H9 (cell line): Measurements from ENCODE around the gene CDH26. TPM values are rescaled to one million over a fixed set of nuclear protein-coding genes. Genes with fewer than 3 reads are reported as not detected.
A peak's percentile ranks its signal among the peaks of the same experiment; 100 is the strongest.

ENCODE experiments used
- DNase-seq: peaks from one replicate; pipeline ENCODE4 v3.0.0-alpha.2; 2017
- H2AFZ ChIP-seq: one replicate; pipeline ENCODE4 v1.6.1; 2013; ENCODE audit warnings: mild to moderate bottlenecking, low read length, control low read depth, moderate library complexity
- H2AK5ac ChIP-seq: 2 replicates; pipeline ENCODE4 v1.6.1; 2013; ENCODE audit warnings: low read length, control low read depth, mixed read lengths; ENCODE audit not compliant: insufficient read length
- H2BK120ac ChIP-seq: one replicate; pipeline ENCODE4 v1.6.1; 2013; ENCODE audit warnings: low read depth, mild to moderate bottlenecking, low read length, control low read depth, inconsistent platforms; ENCODE audit not compliant: poor library complexity, severe bottlenecking
- H2BK12ac ChIP-seq: 2 replicates; pipeline ENCODE4 v1.6.1; 2013; ENCODE audit warnings: low read length, control low read depth, mixed read lengths, low read depth; ENCODE audit not compliant: insufficient read length
- H2BK15ac ChIP-seq: 2 replicates; pipeline ENCODE4 v1.6.1; 2013; ENCODE audit warnings: low read depth, low read length, control low read depth
- H2BK20ac ChIP-seq: one replicate; pipeline ENCODE4 v1.6.1; 2013; ENCODE audit warnings: low read depth, mild to moderate bottlenecking, low read length, control low read depth, inconsistent platforms; ENCODE audit not compliant: poor library complexity, severe bottlenecking
- H2BK5ac ChIP-seq: 2 replicates; pipeline ENCODE4 v1.6.1; 2013; ENCODE audit warnings: low read length, control low read depth, mixed read lengths; ENCODE audit not compliant: insufficient read length
- H3K14ac ChIP-seq: 2 replicates; pipeline ENCODE4 v1.6.1; 2013; ENCODE audit warnings: low read length, control low read depth; ENCODE audit not compliant: insufficient read depth
- H3K18ac ChIP-seq: 2 replicates; pipeline ENCODE4 v1.6.1; 2013; ENCODE audit warnings: low read depth, mild to moderate bottlenecking, mixed read lengths, low read length, control low read depth; ENCODE audit not compliant: insufficient read length
- H3K23ac ChIP-seq: 2 replicates; pipeline ENCODE4 v1.6.1; 2013; ENCODE audit warnings: low read length, control low read depth, mixed read lengths, low read depth; ENCODE audit not compliant: insufficient read length
- H3K23me2 ChIP-seq: 2 replicates; pipeline ENCODE4 v1.6.1; 2013; ENCODE audit warnings: low read depth, mild to moderate bottlenecking, mixed read lengths, low read length, control low read depth; ENCODE audit not compliant: insufficient read length, poor library complexity, severe bottlenecking
- H3K27ac ChIP-seq: 2 replicates; pipeline ENCODE4 v1.5.1; 2013; ENCODE audit warnings: low read length, control low read depth, mixed read lengths, low read depth; ENCODE audit not compliant: insufficient read length
- H3K27me3 ChIP-seq: 2 replicates; pipeline ENCODE4 v1.6.1; 2013; ENCODE audit warnings: low read length, control low read depth, inconsistent platforms; ENCODE audit not compliant: insufficient read depth
- H3K4ac ChIP-seq: 2 replicates; pipeline ENCODE4 v1.6.1; 2013; ENCODE audit warnings: low read depth, mild to moderate bottlenecking, control low read depth, inconsistent platforms, low read length, moderate library complexity
- H3K4me1 ChIP-seq: 2 replicates; pipeline ENCODE4 v1.6.1; 2013; ENCODE audit warnings: low read length, control low read depth, inconsistent platforms; ENCODE audit not compliant: insufficient read depth
- H3K4me2 ChIP-seq: 2 replicates; pipeline ENCODE4 v1.6.1; 2013; ENCODE audit warnings: low read length, control low read depth, mixed read lengths; ENCODE audit not compliant: insufficient read length, insufficient read depth
- H3K56ac ChIP-seq: 2 replicates; pipeline ENCODE4 v1.6.1; 2013; ENCODE audit warnings: low read depth, mild to moderate bottlenecking, mixed read lengths, low read length, control low read depth; ENCODE audit not compliant: insufficient read length
- H3K79me1 ChIP-seq: 2 replicates; pipeline ENCODE4 v1.6.1; 2013; ENCODE audit warnings: low read depth, mild to moderate bottlenecking, moderate library complexity, low read length, control low read depth, inconsistent platforms; ENCODE audit not compliant: insufficient read depth, poor library complexity, severe bottlenecking
- H3K79me2 ChIP-seq: 2 replicates; pipeline ENCODE4 v1.6.1; 2013; ENCODE audit warnings: low read length, control low read depth, inconsistent platforms; ENCODE audit not compliant: insufficient read depth
- H3K9ac ChIP-seq: 2 replicates; pipeline ENCODE4 v1.6.1; 2013; ENCODE audit warnings: low read length, control low read depth, mixed read lengths; ENCODE audit not compliant: insufficient read length; ENCODE audit errors: extremely low read depth
- H3K9me3 ChIP-seq: one replicate; pipeline ENCODE4 v1.6.1; 2013; ENCODE audit warnings: low read depth, low read length, inconsistent platforms; ENCODE audit not compliant: control insufficient read depth
- H3T11ph ChIP-seq: one replicate; pipeline ENCODE4 v1.6.1; 2013; ENCODE audit warnings: mild to moderate bottlenecking, low read length, control low read depth, inconsistent platforms
- H4K20me1 ChIP-seq: one replicate; pipeline ENCODE4 v1.6.1; 2013; ENCODE audit not compliant: control insufficient read depth, insufficient read length, insufficient read depth
- H4K5ac ChIP-seq: 2 replicates; pipeline ENCODE4 v1.6.1; 2013; ENCODE audit warnings: low read depth, mild to moderate bottlenecking, mixed read lengths, low read length, control low read depth; ENCODE audit not compliant: insufficient read length
- H4K8ac ChIP-seq: replicated peaks from 2 replicates; pipeline ENCODE4 v1.6.1; 2013; ENCODE audit warnings: low read length, control low read depth, mixed read lengths, low read depth; ENCODE audit not compliant: insufficient read length
- H4K91ac ChIP-seq: 2 replicates; pipeline ENCODE4 v1.6.1; 2013; ENCODE audit warnings: low read depth, mild to moderate bottlenecking, moderate library complexity, mixed read lengths, low read length, control low read depth; ENCODE audit not compliant: insufficient read length
- H3K27ac Mint-ChIP-seq, 3 experiments: 2 replicates in 2 of 3; 3 replicates in 1 of 3; pipeline ENCODE4 v1.8.0; 2020 to 2021; ENCODE audit warnings: mixed read lengths in 3 of 3, mild to moderate bottlenecking in 1 of 3, moderate library complexity in 1 of 3
- H3K27me3 Mint-ChIP-seq: 2 replicates; pipeline ENCODE4 v1.8.0; 2021; ENCODE audit warnings: low read depth, mild to moderate bottlenecking, moderate library complexity, mixed read lengths
- H3K36me3 Mint-ChIP-seq, 3 experiments: 2 replicates in 2 of 3; 3 replicates in 1 of 3; pipeline ENCODE4 v1.8.0; 2020 to 2021; ENCODE audit warnings: low read depth in 3 of 3, mixed read lengths in 3 of 3; ENCODE audit not compliant: insufficient read depth in 1 of 3
- H3K4me1 Mint-ChIP-seq, 2 experiments: 2 replicates each; pipeline ENCODE4 v1.8.0; 2020; ENCODE audit warnings: mixed read lengths in 2 of 2
- H3K4me3 Mint-ChIP-seq, 2 experiments: 2 replicates in 1 of 2; 3 replicates in 1 of 2; pipeline ENCODE4 v1.8.0; 2020 to 2021; ENCODE audit warnings: mild to moderate bottlenecking in 2 of 2, mixed read lengths in 2 of 2, moderate library complexity in 1 of 2
- H3K9me3 Mint-ChIP-seq, 2 experiments: 2 replicates in 1 of 2; 3 replicates in 1 of 2; pipeline ENCODE4 v1.8.0; 2020; ENCODE audit warnings: mild to moderate bottlenecking in 2 of 2, mixed read lengths in 2 of 2, moderate library complexity in 1 of 2
- CTCF ChIP-seq: fragments of 200-600 bp; sonication (generic); conservative IDR thresholded peaks from 3 replicates; pipeline ENCODE4 v1.8.0; 2021; ENCODE audit warnings: antibody characterized with exemption, mild to moderate bottlenecking
- WGBS: extraction: QIAGEN DNeasy Blood & Tissue Kit; methylation state at CpG from one replicate; pipeline ENCODE4 v1.1.7; 2013; ENCODE audit warnings: missing lambda C conversion rate, low lambda C conversion rate, mixed read lengths; ENCODE audit not compliant: insufficient read length; ENCODE audit errors: extremely low coverage; 5-methylcytosine and 5-hydroxymethylcytosine counted together
- total RNA-seq: library from RNA; stranded (reverse); gene quantifications from 2 replicates; pipeline ENCODE4 v1.2.1, GENCODE V29; 2021

The CDH26 gene
- total RNA-seq, 1 experiment from 2014 or later, result 0.79 TPM

GRCh38 chr20:59939052-59939878 lies 19.0 kb upstream of the CDH26 start:
- Histone ChIP-seq H3K4ac (no peak overlapping the region), H3K14ac (peak overlapping the region; percentile 63), H3K4me1 (no peaks in the 10 kb centered on the region), H2BK20ac (no peak overlapping the region), H2AK5ac (no peak overlapping the region), H3K27ac (no peak overlapping the region), H3K4me2 (peak overlapping the region; percentile 67), H2AFZ (no peak overlapping the region), H3K9me3 (no peaks in the 10 kb centered on the region), H3T11ph (no peak overlapping the region), H2BK5ac (no peak overlapping the region), H4K91ac (no peak overlapping the region), H3K9ac (no peak overlapping the region), H3K56ac (no peak overlapping the region), H2BK15ac (no peak overlapping the region), H3K27me3 (peaks cover 8% of the 10 kb centered on the region; the same call in 1 of the 2 replicates), H3K79me2 (no peaks in the 10 kb centered on the region), H2BK12ac (no peak overlapping the region), H3K23me2 (peaks cover 5% of the 10 kb centered on the region), H3K18ac (peak overlapping the region; percentile 13), H4K8ac (no peak overlapping the region), H4K20me1 (no peaks in the 10 kb centered on the region), H4K5ac (no peak overlapping the region), H2BK120ac (no peak overlapping the region), H3K79me1 (no peaks in the 10 kb centered on the region), H3K23ac (no peak overlapping the region)
- WGBS, result no CpG with 5 or more reads among the region's 104 CpGs
- TF ChIP-seq CTCF, result no peak
- peak; percentile 56 for DNase-seq
- Mint-ChIP-seq H3K27me3 (peaks cover 37% of the 10 kb centered on the region), H3K4me3 (peak overlapping the region; percentile 84 to 85; a peak in 4 of 5 replicates), H3K27ac (no peak overlapping the region), H3K9me3 (peaks cover 6% of the 10 kb centered on the region in 2 experiments; a peak in 3 of 5 replicates), H3K4me1 (peaks cover 8 to 10% of the 10 kb centered on the region in 2 experiments), H3K36me3 (peaks cover 10 to 21% (median 18%) of the 10 kb centered on the region in 3 experiments)
